GM23338 (cell line): Measurements from ENCODE around the gene DLG2. TPM values are rescaled to one million over a fixed set of nuclear protein-coding genes. Genes with fewer than 3 reads are reported as not detected.

Experiments
- ATAC-seq: fragments of 200-7000 bp; cut with Tn5 transposase; 3 replicates; pipeline ENCODE4 v1.9.1; 2020
- DNase-seq: peaks from one replicate; pipeline ENCODE4 v3.0.0-alpha.2; 2015; ENCODE audit warnings: low spot score
- H2AFZ ChIP-seq: fragments of 200-600 bp; sonication (generic); 2 replicates; pipeline ENCODE4 v1.8.0; 2016; ENCODE audit warnings: antibody characterized with exemption, mild to moderate bottlenecking, moderate library complexity
- H3F3A ChIP-seq: fragments of 200-600 bp; sonication (generic); replicated peaks from 2 replicates; pipeline ENCODE4 v1.8.0; 2017; ENCODE audit warnings: antibody characterized with exemption, mixed run types, low read depth
- H3K27ac ChIP-seq: fragments of 200-600 bp; sonication (generic); 2 replicates; pipeline ENCODE4 v1.6.1; 2016; ENCODE audit warnings: low read depth
- H3K27me3 ChIP-seq: fragments of 200-600 bp; sonication (generic); 2 replicates; pipeline ENCODE4 v1.8.0; 2016; ENCODE audit warnings: mild to moderate bottlenecking, mixed run types, moderate library complexity; ENCODE audit not compliant: insufficient read depth
- H3K36me3 ChIP-seq: fragments of 200-600 bp; sonication (generic); 2 replicates; pipeline ENCODE4 v1.8.0; 2016; ENCODE audit warnings: mild to moderate bottlenecking; ENCODE audit not compliant: insufficient read depth
- H3K4me1 ChIP-seq: fragments of 200-600 bp; sonication (generic); 2 replicates; pipeline ENCODE4 v1.8.0; 2016; ENCODE audit warnings: mild to moderate bottlenecking, moderate library complexity; ENCODE audit not compliant: insufficient read depth
- H3K4me2 ChIP-seq: fragments of 200-600 bp; sonication (generic); 2 replicates; pipeline ENCODE4 v1.7.1; 2017; ENCODE audit warnings: mixed run types
- H3K4me3 ChIP-seq: fragments of 200-600 bp; sonication (generic); 2 replicates; pipeline ENCODE4 v1.6.1; 2016; ENCODE audit warnings: mixed run types
- H3K79me2 ChIP-seq: fragments of 200-600 bp; sonication (generic); replicated peaks from 2 replicates; pipeline ENCODE4 v1.8.0; 2017; ENCODE audit warnings: mild to moderate bottlenecking; ENCODE audit not compliant: insufficient read depth
- H3K9me2 ChIP-seq: fragments of 200-600 bp; sonication (generic); 2 replicates; pipeline ENCODE4 v1.8.0; 2017; ENCODE audit not compliant: insufficient read depth
- H4K20me1 ChIP-seq: fragments of 200-600 bp; sonication (generic); replicated peaks from 2 replicates; pipeline ENCODE4 v1.8.0; 2017; ENCODE audit warnings: mild to moderate bottlenecking; ENCODE audit not compliant: insufficient read depth
- H3K27ac Mint-ChIP-seq: 2 replicates; pipeline ENCODE4 v1.8.0; 2020; ENCODE audit warnings: inconsistent platforms, mild to moderate bottlenecking, moderate library complexity, mixed read lengths
- H3K27me3 Mint-ChIP-seq: 3 replicates; pipeline ENCODE4 v1.8.0; 2022; ENCODE audit warnings: low read depth, mild to moderate bottlenecking, moderate library complexity, mixed read lengths, inconsistent platforms; ENCODE audit not compliant: insufficient read depth, poor library complexity
- H3K36me3 Mint-ChIP-seq: 3 replicates; pipeline ENCODE4 v1.8.0; 2021; ENCODE audit warnings: low read depth, mild to moderate bottlenecking, inconsistent platforms, moderate library complexity, mixed read lengths
- H3K4me1 Mint-ChIP-seq: 3 replicates; pipeline ENCODE4 v1.8.0; 2020; ENCODE audit warnings: mild to moderate bottlenecking, inconsistent platforms, mixed read lengths
- H3K4me3 Mint-ChIP-seq: 3 replicates; pipeline ENCODE4 v1.8.0; 2021; ENCODE audit warnings: moderate library complexity, mild to moderate bottlenecking, inconsistent platforms, mixed read lengths
- H3K9me3 Mint-ChIP-seq: 3 replicates; pipeline ENCODE4 v1.8.0; 2020; ENCODE audit warnings: moderate library complexity, mild to moderate bottlenecking, inconsistent platforms, mixed read lengths
- REST ChIP-seq: IDR thresholded peaks from one replicate; pipeline ENCODE4 v1.6.1; 2018; ENCODE audit warnings: antibody characterized with exemption; ENCODE audit not compliant: unreplicated experiment
- ZNF462 ChIP-seq: fragments of 250-450 bp; sonication (Bioruptor Pico); IDR thresholded peaks from 2 replicates; pipeline ENCODE4 v1.5.0; 2020; ENCODE audit warnings: mild to moderate bottlenecking, moderate library complexity
- polyA plus RNA-seq: library from polyadenylated mRNA; unstranded; fragments of >200 nt; fragmentation: Nextera tagmentation; extraction: Ambion mirVana; gene quantifications from 2 replicates; pipeline ENCODE4 v1.2.1, GENCODE V29; 2016
- total RNA-seq: library from RNA; depleted of rRNA; stranded (reverse); fragments of >200 nt; shearing (Covaris generic); gene quantifications from 2 replicates; pipeline ENCODE4 v1.2.3, GENCODE V29; 2014

Gene DLG2
- total and polyA plus RNA-seq, 2 experiments from 2014 or later: 19.8 to 21.5 TPM

- peaks cover 6% of the 10 kb centered on the region; the same call in 2 of the 3 replicates for H3K4me1 Mint-ChIP-seq
- no peaks in the 10 kb centered on the region for H3K4me1 ChIP-seq
- H3K36me3 ChIP-seq: peaks cover 9% of the 10 kb centered on the region; the same call in 1 of the 2 replicates
- H3K9me3 Mint-ChIP-seq: peaks cover 42% of the 10 kb centered on the region
- no peak overlapping the region for H3K27ac ChIP-seq
- no peak overlapping the region for H2AFZ ChIP-seq
- DNase-seq (no peak), ATAC-seq (no peak)
- H3K4me3 Mint-ChIP-seq: no peak overlapping the region
- H3K4me3 ChIP-seq: no peak overlapping the region
- H3K27ac Mint-ChIP-seq: no peak overlapping the region
- no peak overlapping the region for H3K4me2 ChIP-seq
- peaks cover 60% of the 10 kb centered on the region for H3K36me3 Mint-ChIP-seq
- no peaks in the 10 kb centered on the region for H3K27me3 ChIP-seq
- peaks cover 5% of the 10 kb centered on the region for H3K27me3 Mint-ChIP-seq
- H4K20me1 ChIP-seq: no peaks in the 10 kb centered on the region
- no peaks in the 10 kb centered on the region for H3K79me2 ChIP-seq
- TF ChIP-seq ZNF462 (CRISPR knock-in tag): no peak
- TF ChIP-seq REST: no peak
- peaks cover 3% of the 10 kb centered on the region; the same call in 1 of the 2 replicates for H3K9me2 ChIP-seq
- no peaks in the 10 kb centered on the region for H3F3A ChIP-seq
Measured at GRCh38 chr11:85517272-85517671, 109.9 kb downstream of the DLG2 start.
